Upper lobe of right lung (tissue), 1 donor: Measurements from ENCODE around the gene SLC35F1. TPM values are rescaled to one million over a fixed set of nuclear protein-coding genes. Genes with fewer than 3 reads are reported as not detected.

Experiments used
- ATAC-seq: fragments of 200-7000 bp; cut with Tn5 transposase; one replicate; pipeline ENCODE4 v1.9.1; 2020; ENCODE audit warnings: mild to moderate bottlenecking, moderate library complexity
- DNase-seq: peaks from one replicate; pipeline ENCODE4 v3.0.0-alpha.2; 2020
- H3K27ac ChIP-seq: fragments of 200-600 bp; one replicate; pipeline ENCODE4 v1.8.0; 2022
- H3K27me3 ChIP-seq: fragments of 200-600 bp; one replicate; pipeline ENCODE4 v1.8.0; 2022; ENCODE audit warnings: mild to moderate bottlenecking
- H3K36me3 ChIP-seq: fragments of 200-600 bp; one replicate; pipeline ENCODE4 v1.8.0; 2022
- H3K4me1 ChIP-seq: fragments of 200-600 bp; one replicate; pipeline ENCODE4 v1.8.0; 2022
- H3K4me3 ChIP-seq: fragments of 200-600 bp; one replicate; pipeline ENCODE4 v1.8.0; 2022; ENCODE audit warnings: mild to moderate bottlenecking
- H3K9me3 ChIP-seq: fragments of 200-600 bp; one replicate; pipeline ENCODE4 v1.8.0; 2022
- intact Hi-C: fragments of 100-400 bp; cut with DNase I; formaldehyde crosslinking; loops from one replicate; pipeline ENCODE4 v1.11.0; 2022
- total RNA-seq: library from RNA; stranded (reverse); fragmentation: NEBNext Ultra II Directional; extraction: Animal tissue kit (Norgen Biotek cat#: 25700); gene quantifications from one replicate; pipeline ENCODE4 v1.2.1, GENCODE V29; 2021
- TF ChIP-seq, protein P1 (sequence below): fragments of 200-600 bp; IDR thresholded peaks from one replicate; pipeline ENCODE4 v1.8.0; 2022; ENCODE audit warnings: antibody characterized with exemption
- donor health status: DM: no; HTN: yes; CAD: no; lungs with severe emphysema.

Gene SLC35F1
- total RNA-seq, 1 donor from 2014 or later, result 0.29 TPM

DNA sequence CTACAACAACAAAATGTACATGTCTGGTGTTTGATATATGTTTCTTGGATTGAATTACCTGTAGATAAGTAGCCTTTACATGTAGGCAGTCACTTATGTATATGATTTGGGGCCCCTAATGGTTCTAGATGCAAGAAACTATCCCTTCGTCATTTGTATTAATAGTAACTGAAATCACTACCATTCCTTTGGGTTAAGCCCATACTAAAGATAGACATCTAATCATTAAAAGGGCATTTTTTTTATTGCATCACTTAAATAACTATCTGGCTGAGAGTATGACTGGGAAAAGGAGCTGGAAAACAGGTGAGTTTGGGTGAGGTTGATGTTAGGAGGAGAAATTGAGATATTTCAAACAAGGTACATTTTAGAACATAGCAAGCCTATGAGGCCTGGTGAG, 427.6 kb downstream of the SLC35F1 start:
- ATAC-seq, result no peak
- Histone ChIP-seq H3K4me3 (no peak overlapping the region), H3K27ac (no peak overlapping the region), H3K4me1 (no peaks in the 10 kb centered on the region), H3K27me3 (no peaks in the 10 kb centered on the region), H3K36me3 (no peaks in the 10 kb centered on the region), H3K9me3 (no peaks in the 10 kb centered on the region)
- no peak for DNase-seq
- intact Hi-C loops, result no loop called here
- TF ChIP-seq, protein P1, sequence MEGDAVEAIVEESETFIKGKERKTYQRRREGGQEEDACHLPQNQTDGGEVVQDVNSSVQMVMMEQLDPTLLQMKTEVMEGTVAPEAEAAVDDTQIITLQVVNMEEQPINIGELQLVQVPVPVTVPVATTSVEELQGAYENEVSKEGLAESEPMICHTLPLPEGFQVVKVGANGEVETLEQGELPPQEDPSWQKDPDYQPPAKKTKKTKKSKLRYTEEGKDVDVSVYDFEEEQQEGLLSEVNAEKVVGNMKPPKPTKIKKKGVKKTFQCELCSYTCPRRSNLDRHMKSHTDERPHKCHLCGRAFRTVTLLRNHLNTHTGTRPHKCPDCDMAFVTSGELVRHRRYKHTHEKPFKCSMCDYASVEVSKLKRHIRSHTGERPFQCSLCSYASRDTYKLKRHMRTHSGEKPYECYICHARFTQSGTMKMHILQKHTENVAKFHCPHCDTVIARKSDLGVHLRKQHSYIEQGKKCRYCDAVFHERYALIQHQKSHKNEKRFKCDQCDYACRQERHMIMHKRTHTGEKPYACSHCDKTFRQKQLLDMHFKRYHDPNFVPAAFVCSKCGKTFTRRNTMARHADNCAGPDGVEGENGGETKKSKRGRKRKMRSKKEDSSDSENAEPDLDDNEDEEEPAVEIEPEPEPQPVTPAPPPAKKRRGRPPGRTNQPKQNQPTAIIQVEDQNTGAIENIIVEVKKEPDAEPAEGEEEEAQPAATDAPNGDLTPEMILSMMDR, result no peak

DNA sequence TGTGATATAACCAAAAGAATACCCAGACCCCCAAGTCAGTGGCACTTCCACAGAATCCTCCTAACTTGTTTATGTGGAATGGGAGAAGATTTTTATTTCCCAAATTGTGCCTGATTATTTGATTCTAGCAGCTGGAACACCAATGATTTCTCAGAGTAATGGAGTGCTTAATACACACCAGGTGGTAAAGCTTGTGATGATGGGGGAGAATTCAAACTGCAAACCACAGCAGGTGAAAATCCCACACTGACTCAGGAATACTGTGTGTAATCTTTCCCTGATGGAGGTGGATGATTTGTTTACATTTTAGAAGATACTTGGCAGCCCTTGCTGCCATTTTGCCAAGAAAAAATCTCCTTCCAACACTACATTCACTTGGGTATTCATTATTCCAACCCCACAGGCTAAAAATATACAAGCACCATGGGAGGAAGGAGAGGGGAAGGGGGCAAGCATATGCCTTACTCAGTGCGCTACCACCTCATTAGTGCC, 428.3 kb downstream of the SLC35F1 start:
- H3K9me3 ChIP-seq, result no peaks in the 10 kb centered on the region
- intact Hi-C loops, result no loop called here
- H3K27ac ChIP-seq, result no peak overlapping the region
- DNase-seq, result no peak
- no peak overlapping the region for H3K4me3 ChIP-seq
- no peaks in the 10 kb centered on the region for H3K27me3 ChIP-seq
- no peak for ATAC-seq
- H3K36me3 ChIP-seq, result no peaks in the 10 kb centered on the region
- H3K4me1 ChIP-seq, result no peaks in the 10 kb centered on the region
- TF ChIP-seq, protein P1, result no peak

DNA sequence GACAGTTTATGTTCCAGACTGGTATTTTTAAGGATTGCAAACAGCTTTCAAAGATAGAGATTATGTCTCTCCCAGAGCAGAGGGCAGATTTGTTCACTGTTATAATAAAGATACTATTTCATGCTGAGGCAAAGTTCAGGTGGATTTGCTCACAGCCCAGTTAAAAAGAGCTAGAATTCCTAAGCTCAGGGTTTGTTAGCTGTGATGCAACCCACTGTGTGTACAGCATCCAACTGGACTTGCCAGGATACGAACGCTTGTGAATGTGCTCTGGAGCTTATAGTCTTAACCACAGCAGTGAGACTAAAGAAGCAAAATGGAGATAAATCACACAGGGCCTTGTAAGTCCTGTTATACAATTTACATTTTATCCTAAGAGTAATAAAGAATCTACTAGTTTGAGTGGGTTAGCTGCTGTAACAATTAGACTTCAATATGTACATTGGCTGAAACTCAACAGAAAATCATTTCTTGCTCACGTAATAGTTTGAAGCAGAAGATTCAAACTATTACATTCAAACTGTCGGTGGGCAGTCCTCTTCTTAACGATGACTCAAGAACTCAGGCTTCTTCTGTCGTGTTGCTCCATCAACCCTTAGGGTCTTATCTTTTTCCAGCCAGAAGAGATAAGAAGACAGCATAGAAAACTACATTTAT, 437.1 kb downstream of the SLC35F1 start:
- no peak for ATAC-seq
- H3K27ac ChIP-seq, result no peak overlapping the region
- intact Hi-C loops, result no loop called here
- no peak for DNase-seq
- no peaks in the 10 kb centered on the region for H3K27me3 ChIP-seq
- no peak overlapping the region for H3K4me3 ChIP-seq
- H3K9me3 ChIP-seq, result no peaks in the 10 kb centered on the region
- TF ChIP-seq, protein P1, result no peak
- no peaks in the 10 kb centered on the region for H3K4me1 ChIP-seq
- H3K36me3 ChIP-seq, result no peaks in the 10 kb centered on the region

DNA sequence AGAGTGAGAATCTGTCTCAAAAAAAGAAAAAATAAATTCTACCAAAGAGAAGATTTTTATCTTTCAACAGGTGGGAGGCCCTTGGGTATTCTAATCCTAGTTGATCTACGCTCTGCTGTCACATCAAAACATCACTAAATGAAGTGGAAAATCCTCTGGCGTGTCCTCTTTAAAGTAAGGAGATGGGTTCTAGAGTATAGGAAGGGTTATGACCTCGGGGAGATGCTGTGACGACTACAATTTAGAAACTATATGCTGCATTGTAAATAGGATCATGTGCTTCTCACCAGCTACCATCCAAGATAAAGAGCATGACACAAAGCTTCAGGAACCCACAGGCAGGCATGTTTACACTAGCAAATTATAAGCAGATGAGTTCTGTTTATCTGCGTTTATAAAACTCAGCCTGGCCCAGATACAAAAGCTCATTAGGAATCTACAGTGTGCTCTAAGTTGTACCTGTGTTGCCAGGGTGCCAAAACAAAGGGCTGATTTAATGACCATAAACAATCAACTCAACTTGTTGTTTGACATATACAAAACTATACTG, 443.9 kb downstream of the SLC35F1 start:
- H3K27me3 ChIP-seq, result no peaks in the 10 kb centered on the region
- TF ChIP-seq, protein P1, result no peak
- H3K9me3 ChIP-seq, result no peaks in the 10 kb centered on the region
- H3K27ac ChIP-seq, result no peak overlapping the region
- H3K4me1 ChIP-seq, result no peaks in the 10 kb centered on the region
- H3K4me3 ChIP-seq, result no peak overlapping the region
- ATAC-seq, result no peak
- intact Hi-C loops, result no loop called here
- no peak for DNase-seq
- H3K36me3 ChIP-seq, result no peaks in the 10 kb centered on the region

DNA sequence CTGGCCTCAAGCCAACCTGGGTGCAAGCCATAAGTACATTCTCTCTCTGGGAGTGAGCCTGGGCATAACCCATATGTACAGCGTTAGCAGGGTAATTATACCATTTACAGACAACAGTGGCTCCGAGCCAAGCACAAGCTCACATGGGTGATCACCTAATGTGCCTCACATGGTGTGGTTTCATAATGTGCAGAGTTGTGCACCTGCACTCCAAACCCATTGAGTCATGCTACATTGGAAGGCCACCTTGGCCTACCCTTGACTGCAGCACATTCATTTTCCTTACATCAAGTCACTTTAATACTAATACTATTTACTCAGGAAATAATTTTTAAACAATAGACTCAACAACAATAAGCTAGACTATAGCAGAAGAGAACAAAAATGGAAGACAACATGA, 446.5 kb downstream of the SLC35F1 start:
- H3K4me3 ChIP-seq, result no peak overlapping the region
- H3K27ac ChIP-seq, result no peak overlapping the region
- DNase-seq (no peak), ATAC-seq (no peak)
- H3K4me1 ChIP-seq, result no peaks in the 10 kb centered on the region
- H3K36me3 ChIP-seq, result no peaks in the 10 kb centered on the region
- intact Hi-C loops, result no loop called here
- no peaks in the 10 kb centered on the region for H3K27me3 ChIP-seq
- H3K9me3 ChIP-seq, result no peaks in the 10 kb centered on the region
- TF ChIP-seq, protein P1, result no peak
